Neural progenitor cell (in vitro differentiated cells): ENCODE results near the gene TSNAXIP1.

ENCODE experiments used
- EZH2 ChIP-seq: fragments of 200-600 bp; sonication (generic); IDR thresholded peaks from 2 replicates; pipeline ENCODE4 v1.6.1; 2017; ENCODE audit warnings: antibody characterized with exemption, mild to moderate bottlenecking, moderate library complexity
- TF ChIP-seq, protein P1 (sequence below): fragments of 200-600 bp; sonication (generic); IDR thresholded peaks from 2 replicates; pipeline ENCODE4 v1.5.1; 2017; ENCODE audit warnings: antibody characterized with exemption, mild to moderate bottlenecking

DNA sequence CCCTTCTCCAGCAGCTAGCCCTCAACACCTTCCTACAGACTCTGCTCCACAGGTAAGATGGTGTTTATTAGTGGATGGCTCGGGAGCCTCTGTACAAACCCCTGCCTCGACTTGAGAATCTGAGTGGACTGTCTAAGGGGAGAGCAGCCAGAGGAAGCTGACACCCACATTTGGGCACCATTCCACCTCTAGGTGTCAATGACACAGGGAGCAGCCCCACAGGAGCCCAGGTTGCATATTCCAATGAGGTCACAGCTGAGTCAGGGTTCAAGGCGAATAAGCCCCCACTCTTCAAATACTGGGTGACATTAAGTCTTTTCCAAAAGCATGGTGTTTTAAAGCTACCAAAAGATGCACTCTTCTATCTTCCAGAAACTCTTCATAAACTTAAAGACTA, 32.2 kb upstream of the TSNAXIP1 start:
- no peak for TF ChIP-seq EZH2
- TF ChIP-seq, protein P1, sequence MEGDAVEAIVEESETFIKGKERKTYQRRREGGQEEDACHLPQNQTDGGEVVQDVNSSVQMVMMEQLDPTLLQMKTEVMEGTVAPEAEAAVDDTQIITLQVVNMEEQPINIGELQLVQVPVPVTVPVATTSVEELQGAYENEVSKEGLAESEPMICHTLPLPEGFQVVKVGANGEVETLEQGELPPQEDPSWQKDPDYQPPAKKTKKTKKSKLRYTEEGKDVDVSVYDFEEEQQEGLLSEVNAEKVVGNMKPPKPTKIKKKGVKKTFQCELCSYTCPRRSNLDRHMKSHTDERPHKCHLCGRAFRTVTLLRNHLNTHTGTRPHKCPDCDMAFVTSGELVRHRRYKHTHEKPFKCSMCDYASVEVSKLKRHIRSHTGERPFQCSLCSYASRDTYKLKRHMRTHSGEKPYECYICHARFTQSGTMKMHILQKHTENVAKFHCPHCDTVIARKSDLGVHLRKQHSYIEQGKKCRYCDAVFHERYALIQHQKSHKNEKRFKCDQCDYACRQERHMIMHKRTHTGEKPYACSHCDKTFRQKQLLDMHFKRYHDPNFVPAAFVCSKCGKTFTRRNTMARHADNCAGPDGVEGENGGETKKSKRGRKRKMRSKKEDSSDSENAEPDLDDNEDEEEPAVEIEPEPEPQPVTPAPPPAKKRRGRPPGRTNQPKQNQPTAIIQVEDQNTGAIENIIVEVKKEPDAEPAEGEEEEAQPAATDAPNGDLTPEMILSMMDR = no peak
